Measurements from ENCODE around the gene TAAR5.
"Not testable (repeated sequence)": the region's sequence is repeated elsewhere in the genome, so short reads cannot be mapped to it uniquely, and the experiment has no call there.

The TAAR5 gene

DNA sequence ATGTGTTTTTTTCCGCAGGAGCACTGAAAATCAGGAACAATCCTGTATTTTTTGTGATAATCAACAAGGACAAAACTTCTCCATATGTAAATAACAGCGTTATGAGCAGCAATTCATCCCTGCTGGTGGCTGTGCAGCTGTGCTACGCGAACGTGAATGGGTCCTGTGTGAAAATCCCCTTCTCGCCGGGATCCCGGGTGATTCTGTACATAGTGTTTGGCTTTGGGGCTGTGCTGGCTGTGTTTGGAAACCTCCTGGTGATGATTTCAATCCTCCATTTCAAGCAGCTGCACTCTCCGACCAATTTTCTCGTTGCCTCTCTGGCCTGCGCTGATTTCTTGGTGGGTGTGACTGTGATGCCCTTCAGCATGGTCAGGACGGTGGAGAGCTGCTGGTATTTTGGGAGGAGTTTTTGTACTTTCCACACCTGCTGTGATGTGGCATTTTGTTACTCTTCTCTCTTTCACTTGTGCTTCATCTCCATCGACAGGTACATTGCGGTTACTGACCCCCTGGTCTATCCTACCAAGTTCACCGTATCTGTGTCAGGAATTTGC is 19.2 kb downstream of the TAAR5 start, which contains the start of gene TAAR6:
TSS of gene TAAR6 (plus strand) at position 102 of the 557 bp plus-strand sequence. CDS start at position 102, 0 bp downstream.
- no peak for DNase-seq (ENCODE audit: low read depth in 2 of 2)

DNA sequence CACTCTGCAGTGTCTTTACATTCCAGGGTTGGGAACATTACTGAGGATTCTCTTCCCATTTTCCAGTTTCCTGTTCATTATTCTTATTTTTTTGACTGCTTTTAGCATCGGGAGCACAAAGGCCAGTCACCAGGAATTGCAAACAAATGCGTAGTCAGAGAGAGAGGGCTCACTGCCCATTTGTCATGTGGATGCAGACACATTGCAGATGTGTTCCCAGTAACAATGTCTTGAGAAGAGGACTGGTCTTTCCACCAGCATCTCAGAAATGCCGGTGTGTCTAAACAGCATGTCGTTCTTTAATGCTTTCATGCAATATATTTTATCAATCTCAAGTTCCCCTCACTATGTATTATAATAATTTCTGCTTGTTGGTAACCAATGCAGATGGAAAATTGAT is 20.4 kb downstream of the TAAR5 start:
- DNase-seq (ENCODE audit: low read depth in 2 of 2): no peak

DNA sequence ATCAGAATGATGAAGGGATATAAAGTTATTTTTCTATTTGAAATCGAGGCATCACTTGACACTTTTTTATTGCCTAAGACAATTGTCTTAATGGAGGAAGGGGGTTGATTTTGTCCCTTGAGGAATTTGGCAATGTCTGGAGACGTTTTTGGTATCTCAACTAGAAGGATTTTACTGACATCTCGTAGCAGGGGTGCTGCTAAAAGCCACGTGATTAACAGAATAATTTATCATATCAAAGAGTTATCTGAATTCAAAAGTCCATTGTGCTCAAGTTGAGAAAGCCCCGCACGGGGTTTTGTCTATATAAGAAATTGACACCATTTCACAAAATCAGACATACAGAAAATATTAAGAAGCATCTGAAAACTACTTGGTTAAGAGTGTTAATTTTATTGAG is 20.9 kb downstream of the TAAR5 start:
- DNase-seq (ENCODE audit: low read depth in 2 of 2): no peak

DNA sequence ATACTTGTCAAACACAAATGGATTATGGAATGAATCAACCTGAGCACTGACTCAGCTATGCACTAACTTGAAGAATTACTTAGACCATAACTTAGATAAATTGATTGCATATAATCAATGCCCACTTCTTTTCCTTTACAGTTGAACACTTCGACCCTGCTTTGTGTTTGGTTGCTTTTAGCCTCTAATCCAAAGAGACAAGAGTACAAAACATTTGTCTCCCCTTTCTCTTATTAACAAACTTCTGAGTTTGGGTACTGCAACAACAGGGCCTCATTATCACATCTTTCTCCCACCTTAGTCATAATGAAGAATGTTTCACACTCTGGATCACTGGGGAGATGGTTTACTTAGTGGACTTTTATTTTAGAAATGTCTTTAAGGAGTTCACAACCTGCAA is 22.0 kb downstream of the TAAR5 start:
- DNase-seq (ENCODE audit: low read depth in 2 of 2): no peak

DNA sequence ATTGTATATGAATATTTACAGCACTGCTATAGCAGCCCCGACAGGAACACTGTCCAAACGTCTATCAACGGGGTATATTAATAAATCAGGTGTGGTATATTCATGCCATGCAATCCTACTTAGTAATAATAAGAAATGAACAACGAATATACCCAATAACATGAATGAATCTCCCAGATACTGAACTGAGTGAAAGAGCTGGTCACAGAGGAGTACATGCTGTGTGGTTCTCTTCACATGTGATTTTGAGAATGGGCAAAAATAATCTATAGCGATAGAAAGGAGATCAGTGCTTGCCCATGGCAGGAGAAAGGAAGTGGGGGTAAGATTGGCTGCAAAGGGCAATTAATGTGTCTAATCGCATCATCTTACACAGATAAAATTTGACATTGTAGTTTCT is 23.1 kb downstream of the TAAR5 start:
- DNase-seq (ENCODE audit: low read depth in 2 of 2): no peak

DNA sequence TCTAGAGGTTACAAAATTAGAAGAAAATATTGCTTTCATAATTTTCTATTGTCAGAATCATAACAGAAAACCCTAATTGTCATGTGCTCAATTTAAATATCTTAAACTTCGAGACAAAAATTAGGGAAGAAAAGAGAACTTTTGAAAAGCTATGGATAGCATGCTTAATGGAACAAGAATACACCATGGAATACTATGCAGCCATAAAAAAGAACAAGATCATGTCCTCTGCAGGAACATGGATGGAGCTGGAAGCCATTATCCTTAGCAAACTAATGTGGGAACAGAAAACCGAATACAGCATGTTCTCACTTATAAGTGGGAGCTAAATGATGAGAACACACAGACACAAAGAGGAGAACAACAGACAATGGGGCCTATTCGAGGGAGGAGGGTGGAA is 29.5 kb downstream of the TAAR5 start:
- DNase-seq (ENCODE audit: low read depth in 2 of 2): not testable (repeated sequence)

DNA sequence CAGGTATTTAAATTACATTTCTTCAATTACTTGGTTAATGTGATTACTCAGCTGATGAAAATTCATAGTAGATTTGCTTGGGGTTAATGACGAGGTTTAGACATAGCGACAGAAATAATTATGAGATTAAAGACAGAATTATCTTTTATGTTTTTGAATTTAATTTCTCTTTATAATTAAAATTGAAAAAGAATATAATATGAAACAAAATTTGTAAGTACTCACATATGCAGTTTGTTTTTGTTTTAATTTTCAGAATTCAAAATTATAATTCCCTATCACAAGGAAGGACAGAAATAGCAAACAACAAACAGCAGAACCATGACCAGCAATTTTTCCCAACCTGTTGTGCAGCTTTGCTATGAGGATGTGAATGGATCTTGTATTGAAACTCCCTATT is 37.2 kb downstream of the TAAR5 start, which contains the start of gene TAAR8:
TSS of gene TAAR8 (plus strand) at position 301 of the 400 bp plus-strand sequence. CDS start at position 322, 21 bp downstream.
- no peak for DNase-seq (ENCODE audit: low read depth in 2 of 2)

DNA sequence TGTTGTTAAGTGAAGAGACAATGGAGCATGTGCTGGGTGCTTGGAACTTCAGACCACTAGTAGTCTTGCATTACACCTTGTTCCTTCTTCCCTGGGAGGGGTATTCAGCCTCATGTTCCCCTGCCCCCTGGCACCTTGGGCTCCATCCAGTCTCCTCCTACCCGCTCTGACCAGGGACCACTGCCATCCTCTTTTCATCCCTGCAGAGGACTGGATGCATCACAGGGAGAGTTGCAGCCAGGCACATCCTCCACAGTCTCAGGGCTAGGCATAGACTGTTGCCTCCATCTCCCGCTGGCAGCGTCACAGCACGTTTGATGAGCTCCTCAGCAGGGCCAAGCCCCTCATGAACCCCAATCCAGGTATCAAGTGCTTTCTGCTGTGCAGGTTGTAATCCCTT is 38.3 kb downstream of the TAAR5 start:
- no peak for DNase-seq (ENCODE audit: low read depth in 2 of 2)

DNA sequence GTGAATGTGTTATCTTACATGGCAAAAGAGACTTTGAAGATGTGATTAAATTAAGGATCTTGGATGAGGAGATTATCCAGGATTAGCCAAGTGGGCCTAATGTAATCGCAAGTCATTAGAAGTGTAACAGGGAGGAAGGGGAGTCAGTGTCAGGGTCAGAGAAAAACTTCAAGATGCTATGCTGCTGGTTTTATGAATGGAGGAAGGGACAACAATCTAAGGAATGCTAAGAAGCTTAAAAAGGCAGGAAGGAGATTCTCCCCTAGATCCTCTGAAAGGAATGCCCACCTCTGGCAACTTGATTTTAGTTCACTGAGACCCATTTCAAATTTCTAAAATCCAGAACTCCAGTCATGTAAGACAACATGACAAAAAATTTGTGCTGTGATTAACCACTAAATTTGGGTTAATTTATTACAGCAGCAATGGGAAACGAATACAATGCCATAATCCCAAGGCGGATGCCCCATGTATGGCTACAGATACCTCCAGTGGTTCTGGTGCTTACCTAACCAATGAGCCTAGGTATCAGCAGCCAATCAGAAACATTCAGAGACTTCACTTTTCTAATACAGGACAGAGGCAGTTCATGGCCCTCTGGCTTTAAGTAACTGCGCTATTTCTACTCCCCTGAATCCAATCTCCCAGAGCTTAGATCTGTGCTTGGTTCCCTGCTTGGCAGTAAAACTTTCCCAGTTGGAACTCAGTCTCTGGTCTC is 40.6 kb downstream of the TAAR5 start:
- DNase-seq (ENCODE audit: low read depth in 2 of 2): no peak

DNA sequence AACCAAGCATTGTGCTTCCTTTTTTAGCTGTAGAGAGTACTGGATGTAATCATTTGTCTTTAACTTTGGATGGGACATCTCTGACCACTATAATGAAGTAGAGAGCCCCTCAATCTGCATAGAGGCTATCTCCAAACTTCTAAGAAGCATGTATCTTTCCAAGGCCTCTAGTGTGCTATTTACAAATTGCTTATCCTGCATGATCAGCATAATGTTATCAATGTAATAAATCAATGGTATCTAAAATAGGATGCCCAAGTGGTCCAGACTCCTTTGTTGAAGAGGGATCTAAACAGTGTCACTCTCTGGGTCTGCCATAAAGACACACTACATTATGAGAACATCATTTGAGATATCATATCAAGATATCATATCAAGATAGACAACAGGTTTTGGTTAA is 44.7 kb downstream of the TAAR5 start:
- no peak for DNase-seq (ENCODE audit: low read depth in 2 of 2)
